ENCODE results near the gene BANP.
"Not testable (repeated sequence)": the region's sequence is repeated elsewhere in the genome, so short reads cannot be mapped to it uniquely, and the experiment has no call there.

The BANP gene

GRCh38 chr16:88050952-88051660 is 99.9 kb downstream of the BANP start:
- no peak for DNase-seq

DNA sequence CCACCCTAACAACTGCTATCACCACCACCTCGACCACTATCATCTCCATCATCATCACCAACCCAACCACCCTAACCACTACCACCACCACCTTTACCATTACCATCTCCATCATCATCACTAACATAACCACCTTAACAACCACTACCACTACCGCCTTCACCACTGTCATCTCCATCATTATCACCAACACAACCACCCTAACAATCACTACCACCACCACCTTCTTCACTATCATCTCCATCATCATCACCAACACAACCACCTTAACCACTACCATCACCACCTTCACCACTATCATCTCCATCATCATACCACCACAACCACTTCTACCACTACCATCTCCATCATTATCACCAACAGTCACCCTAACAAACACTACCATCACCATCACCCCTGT is 101.4 kb downstream of the BANP start:
- DNase-seq = no peak

DNA sequence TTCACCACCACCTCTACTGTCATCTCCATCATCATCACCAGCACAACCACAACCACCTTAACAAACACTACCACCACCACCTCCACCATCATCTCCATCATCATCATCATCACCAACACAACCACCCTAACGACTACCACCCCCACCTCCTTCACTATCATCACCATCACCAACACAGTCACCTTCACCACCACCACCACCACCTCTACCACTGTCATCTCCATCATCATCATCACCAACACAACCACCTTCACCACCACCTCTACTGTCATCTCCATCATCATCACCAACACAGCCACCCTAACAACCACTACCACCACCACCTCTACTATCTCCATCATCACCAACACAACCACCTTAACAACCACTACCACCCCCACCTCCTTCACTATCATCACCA is 102.2 kb downstream of the BANP start:
- not testable (repeated sequence) for DNase-seq

GRCh38 chr16:88055356-88055755 is 104.1 kb downstream of the BANP start:
- no peak for DNase-seq

DNA sequence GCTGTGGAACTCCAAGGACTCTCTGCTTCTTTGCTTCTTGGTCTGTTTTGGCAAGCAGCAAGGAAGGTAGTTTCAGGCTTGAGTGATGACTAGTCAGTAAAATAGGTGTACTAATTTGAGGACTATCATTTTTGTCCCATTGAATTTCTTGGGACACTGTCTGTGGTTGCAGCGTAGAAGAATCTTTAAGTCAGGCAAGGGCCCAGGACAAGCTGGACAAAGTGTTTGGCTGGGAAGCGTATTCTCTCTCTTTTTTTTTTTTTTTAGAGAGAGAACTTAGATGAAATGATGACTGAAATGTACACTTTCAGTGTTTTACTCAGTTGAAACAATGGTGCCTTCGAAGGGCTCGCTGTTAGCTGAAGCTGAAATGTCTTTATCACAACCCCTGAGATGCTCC is 105.0 kb downstream of the BANP start:
- no peak for DNase-seq

DNA sequence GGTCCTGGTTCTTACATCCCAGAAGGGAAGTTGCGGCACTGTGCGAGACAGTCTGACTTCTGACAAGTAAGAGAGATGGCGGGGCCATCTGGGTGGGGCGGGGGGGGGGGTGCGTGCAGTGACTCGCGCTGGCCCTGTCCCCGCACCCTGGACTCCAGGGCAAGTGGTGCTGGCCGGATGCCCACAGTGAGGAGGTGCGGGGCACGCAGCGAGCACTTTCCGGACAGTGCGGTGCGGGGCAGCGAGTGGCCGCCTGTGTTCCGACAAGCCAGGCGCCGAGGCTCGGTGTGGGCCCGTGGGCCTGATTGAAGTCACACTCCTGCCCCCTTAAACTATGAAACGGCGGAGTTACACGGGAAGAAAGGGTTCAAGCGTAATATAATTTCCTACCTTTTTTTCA is 106.4 kb downstream of the BANP start:
- no peak for DNase-seq

DNA sequence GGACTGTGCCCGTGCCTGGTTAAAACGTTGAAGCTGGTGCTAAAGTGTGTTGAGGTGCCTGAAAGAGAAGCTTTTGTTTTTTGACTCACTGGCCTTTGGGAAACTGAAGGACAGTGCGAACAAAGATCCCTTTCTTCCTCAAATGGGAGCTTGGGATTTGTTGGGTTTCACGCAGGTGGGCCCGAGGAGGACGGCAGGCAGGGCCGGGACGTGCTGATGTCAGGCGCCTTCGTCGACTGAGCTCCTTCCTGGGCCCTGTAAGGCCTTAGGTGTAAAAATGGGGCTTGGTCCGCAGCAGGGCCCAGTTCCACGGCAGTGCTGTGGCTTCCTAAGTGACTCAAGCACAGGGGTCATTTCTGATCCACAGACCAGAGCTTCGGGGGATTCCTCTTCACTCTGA is 106.9 kb downstream of the BANP start:
- DNase-seq = no peak

- DNase-seq = no peak
Measured at GRCh38 chr16:88058817-88059216, 107.6 kb downstream of the BANP start.

GRCh38 chr16:88059701-88060386 is 108.6 kb downstream of the BANP start:
- no peak for DNase-seq

GRCh38 chr16:88060524-88061219 is 109.4 kb downstream of the BANP start:
- no peak for DNase-seq

DNA sequence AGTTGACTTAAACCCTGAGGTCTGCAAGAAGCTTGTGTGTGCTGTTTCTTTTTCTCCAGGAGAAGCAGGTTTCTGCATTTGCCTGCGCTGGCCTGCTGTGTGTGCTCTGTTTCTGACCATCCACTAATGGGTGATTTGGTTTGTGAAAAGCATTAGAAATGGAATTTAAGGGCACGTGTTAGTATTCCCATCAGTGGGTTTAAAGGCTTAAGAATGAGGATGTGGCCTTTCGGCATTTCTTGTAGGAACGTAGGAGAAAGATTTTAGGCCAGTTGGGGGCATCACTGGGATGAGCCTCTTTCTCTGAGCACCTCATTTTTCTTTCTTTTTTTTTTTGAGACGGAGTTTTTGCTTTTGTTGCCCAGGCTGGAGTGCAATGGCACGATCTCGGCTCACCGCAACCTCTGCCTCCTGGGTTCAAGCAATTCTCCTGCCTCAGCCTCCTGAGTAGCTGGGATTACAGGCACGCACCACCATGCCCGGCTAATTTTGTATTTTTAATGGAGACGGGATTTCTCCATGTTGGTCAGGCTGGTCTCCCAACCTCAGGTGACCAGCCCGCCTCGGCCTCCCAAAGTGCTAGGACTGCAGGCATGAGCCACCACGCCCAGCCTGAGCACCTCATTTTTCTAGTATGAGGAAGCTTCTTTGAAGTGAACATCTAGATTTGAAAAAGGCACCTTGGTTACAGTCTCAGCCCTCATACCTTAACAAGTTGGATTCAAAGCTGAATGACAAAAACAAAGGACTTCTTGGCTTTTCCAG is 110.3 kb downstream of the BANP start:
- DNase-seq = no peak

GRCh38 chr16:88062341-88063210 is 111.3 kb downstream of the BANP start:
- DNase-seq = no peak

- no peak for DNase-seq
Measured at GRCh38 chr16:88063211-88063773, 112.1 kb downstream of the BANP start.

GRCh38 chr16:88064011-88064888 is 113.0 kb downstream of the BANP start:
- DNase-seq = no peak

DNA sequence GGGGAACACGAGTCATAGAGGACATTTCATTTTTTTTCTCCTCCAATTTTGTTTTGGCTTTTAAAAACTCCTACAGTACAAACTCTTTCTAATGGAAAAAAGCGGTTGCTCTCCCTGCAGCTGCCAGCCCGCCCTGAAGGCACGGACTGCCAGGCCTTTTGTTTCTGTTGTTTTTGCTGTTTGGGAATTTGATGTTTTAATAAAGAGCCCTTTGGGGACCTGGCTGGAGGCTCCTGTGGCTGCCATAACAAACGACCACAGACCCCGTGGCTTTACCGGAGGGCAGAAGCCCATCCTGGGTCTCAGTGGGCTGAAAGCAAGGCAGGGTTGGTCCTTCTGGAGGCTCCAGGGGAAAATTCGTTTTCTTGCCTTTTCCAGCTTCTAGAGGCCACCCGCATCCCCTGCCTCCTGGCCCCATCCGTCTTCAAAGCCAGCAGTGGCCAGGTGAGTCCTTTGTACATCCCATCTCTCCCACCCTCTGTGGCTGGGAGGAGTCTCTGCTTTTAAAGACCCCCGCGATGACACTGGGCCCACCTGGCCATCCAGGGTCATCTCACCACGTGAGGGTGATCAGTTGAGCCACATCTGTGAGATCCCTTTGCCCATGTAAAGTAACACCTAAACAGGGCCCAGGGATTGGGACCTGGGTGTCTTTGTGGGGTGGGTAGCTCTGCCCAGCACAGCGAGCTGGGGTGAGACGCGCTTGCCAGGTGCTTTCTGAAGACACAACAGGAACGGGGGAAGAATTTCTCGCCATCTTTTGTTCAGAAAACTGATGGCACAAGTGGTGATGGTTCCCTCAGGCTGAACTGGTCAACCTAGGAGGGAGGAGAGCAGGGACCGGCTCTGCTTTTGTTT is 113.9 kb downstream of the BANP start:
- no peak for DNase-seq

DNA sequence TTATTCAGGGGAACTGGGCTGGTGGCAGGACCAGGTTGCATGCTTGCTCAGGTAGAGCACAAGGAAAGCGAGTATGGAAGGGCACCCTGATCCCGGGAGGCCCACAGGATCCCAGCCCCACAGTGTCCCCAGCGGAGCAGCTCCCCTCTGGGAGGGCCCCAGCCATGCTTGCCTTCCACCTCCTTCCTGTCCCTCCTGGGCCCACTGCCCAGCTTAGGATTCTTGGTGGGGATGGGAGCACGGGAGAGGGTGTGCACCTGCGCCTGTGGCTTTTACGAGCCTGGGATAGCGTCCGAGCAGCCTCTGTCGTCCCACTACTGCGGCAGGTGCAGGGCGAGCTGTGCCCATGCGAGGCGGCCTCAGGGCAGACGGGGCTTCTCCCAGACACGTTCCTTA is 114.5 kb downstream of the BANP start:
- DNase-seq = no peak

GRCh38 chr16:88066234-88066633 is 115.0 kb downstream of the BANP start:
- no peak for DNase-seq

DNA sequence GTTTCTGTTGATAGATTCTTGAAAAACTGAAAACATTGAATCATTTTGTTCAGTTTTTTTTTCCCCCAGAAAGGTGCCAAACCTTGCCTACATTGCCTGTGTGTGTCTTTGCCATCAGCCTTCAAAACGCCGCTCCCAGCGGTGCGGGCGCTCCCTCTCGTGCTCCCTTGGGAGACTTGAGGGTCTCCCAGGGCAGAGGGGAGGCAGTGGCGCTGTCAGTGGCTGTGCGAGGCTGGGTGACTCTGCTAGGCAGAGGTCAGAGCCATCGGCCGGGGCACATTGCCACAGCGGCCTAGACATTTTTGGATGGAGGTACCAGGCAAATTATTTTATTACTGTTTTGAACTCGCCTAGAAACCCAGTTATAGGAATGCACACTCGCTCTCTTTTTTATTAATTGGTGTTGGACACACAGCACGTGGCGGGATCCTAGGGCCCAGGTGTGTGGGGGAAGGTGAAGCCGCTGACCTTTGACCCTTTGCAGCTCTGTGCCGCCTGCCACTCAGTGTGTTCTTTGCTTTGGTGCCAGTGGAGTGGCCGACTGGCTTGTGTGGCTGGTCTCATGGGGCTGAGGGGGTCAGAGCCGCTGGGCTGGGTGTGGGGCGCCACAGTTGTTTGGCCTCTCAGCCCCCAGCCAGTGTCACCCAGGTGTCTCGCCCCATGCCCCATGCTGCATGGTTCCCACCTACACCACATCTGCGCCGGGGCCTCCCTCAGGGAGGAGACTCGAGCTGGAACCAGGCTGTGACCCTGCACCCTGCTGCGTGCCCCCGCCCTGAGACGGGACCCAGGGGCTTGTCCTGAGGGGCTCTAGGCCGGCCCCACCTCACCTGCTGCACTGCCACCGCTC is 115.7 kb downstream of the BANP start:
- DNase-seq = no peak

Measured in NCI-H2081 (cell line).